Spleen (tissue), 11 donors: Measurements from ENCODE around the gene HDAC4. TPM values are rescaled to one million over a fixed set of nuclear protein-coding genes. Genes with fewer than 3 reads are reported as not detected.

Experiments
- DNase-seq: peaks from one replicate; pipeline ENCODE4 v3.0.0-alpha.2; 2020
- H3K27ac ChIP-seq, 8 donors: fragments of 200-600 bp; sonication (generic) in 7 of 8; 1 replicate in 4 of 8; 2 replicates in 4 of 8; pipeline versions ENCODE4 v1.5.0 to v1.8.0; 2016 to 2021; ENCODE audit warnings: inconsistent platforms in 4 of 8, mild to moderate bottlenecking in 4 of 8, moderate library complexity in 1 of 8
- H3K27me3 ChIP-seq, 7 donors: fragments of 200-600 bp; sonication (generic) in 6 of 7; replicated peaks in 1 of 7; 1 replicate in 4 of 7; 2 replicates in 3 of 7; pipeline versions ENCODE4 v1.5.0 to v1.8.0; 2016 to 2021; ENCODE audit warnings: inconsistent platforms in 3 of 7, mild to moderate bottlenecking in 1 of 7
- H3K36me3 ChIP-seq, 6 donors: fragments of 200-600 bp; sonication (generic) in 5 of 6; 1 replicate in 4 of 6; 2 replicates in 2 of 6; pipeline versions ENCODE4 v1.5.0 to v1.8.0; 2016 to 2021; ENCODE audit warnings: inconsistent platforms in 2 of 6
- H3K4me1 ChIP-seq, 6 donors: fragments of 200-600 bp; sonication (generic) in 5 of 6; 1 replicate in 3 of 6; 2 replicates in 3 of 6; pipeline versions ENCODE4 v1.5.0 to v1.8.0; 2016 to 2021; ENCODE audit warnings: inconsistent platforms in 3 of 6
- H3K4me3 ChIP-seq, 8 donors: fragments of 200-600 bp; sonication (generic) in 7 of 8; 1 replicate in 4 of 8; 2 replicates in 4 of 8; pipeline versions ENCODE4 v1.5.0 to v1.8.0; 2016 to 2021; ENCODE audit warnings: inconsistent platforms in 4 of 8, mild to moderate bottlenecking in 4 of 8, moderate library complexity in 2 of 8
- H3K9me3 ChIP-seq, 8 donors: fragments of 200-600 bp; sonication (generic) in 7 of 8; 1 replicate in 4 of 8; 2 replicates in 4 of 8; pipeline versions ENCODE4 v1.5.0 to v1.8.0; 2016 to 2021; ENCODE audit warnings: inconsistent platforms in 4 of 8
- POLR2A ChIP-seq, 3 donors: fragments of 450-650 bp; IDR thresholded peaks; one replicate each; pipeline ENCODE4 v1.5.1; 2017; ENCODE audit warnings: antibody characterized with exemption in 3 of 3, mild to moderate bottlenecking in 1 of 3
- POLR2AphosphoS5 ChIP-seq, 3 donors: sonication (generic); formaldehyde crosslinking; IDR thresholded peaks; one replicate each; pipeline ENCODE4 v1.5.1; 2017; ENCODE audit warnings: antibody characterized with exemption in 3 of 3
- WGBS, 5 donors: extraction: QIAGEN DNeasy Blood & Tissue Kit in 3 of 5; methylation state at CpG; one replicate each; pipeline versions ENCODE4 v1.1.5 to v1.1.7; 2013 to 2018; 5-methylcytosine and 5-hydroxymethylcytosine counted together
- intact Hi-C: fragments of 100-400 bp; cut with DNase I; formaldehyde crosslinking; loops from one replicate; pipeline ENCODE4 v1.15.0; 2023; ENCODE audit warnings: low total_unique reads
- polyA plus RNA-seq, 3 donors: library from polyadenylated mRNA; stranded (reverse); fragments of 200-250 nt; gene quantifications; one replicate each; pipeline ENCODE4 v1.2.1, GENCODE V29; 2013
- total RNA-seq, 7 donors: library from RNA; depleted of rRNA in 3 of 7; stranded (reverse); fragments of >200 nt in 3 of 7; fragmentation: NEBNext Ultra II Directional in 4 of 7; extraction: Animal tissue kit (Norgen Biotek cat#: 25700) in 4 of 7; gene quantifications; one replicate each; pipeline versions ENCODE4 v1.1.0 to v1.2.1, GENCODE V29; 2016 to 2021
- TF ChIP-seq, protein P1 (sequence below), 11 experiments: fragments of 200-600 bp in 7 of 11; fragments of 450-650 bp in 4 of 11; sonication (generic) in 4 of 11; IDR thresholded peaks in 8 of 11; conservative IDR thresholded peaks in 3 of 11; 1 replicate in 7 of 11; 2 replicates in 4 of 11; pipeline versions ENCODE4 v1.4.0 to v1.8.0; 2016 to 2021; ENCODE audit warnings: antibody characterized with exemption in 11 of 11, inconsistent platforms in 4 of 11, mild to moderate bottlenecking in 1 of 11
- donor health status: healthy with polysubstance abuse.
- donor health status: DM: no; HTN: no; CAD: no; lungs with moderate emphysema.
- donor health status: DM: no; HTN: no; CAD: no.
- donor health status: Bipolar disorder and iron deficiency.
- donor health status: healthy.
- donor health status: DM: no; HTN: no; CAD: no.
- donor health status: DM: yes; HTN: yes; CAD: no.

HDAC4 gene
- total and polyA plus RNA-seq, 10 donors, result 3.2 to 122 (median 69.5) TPM

DNA sequence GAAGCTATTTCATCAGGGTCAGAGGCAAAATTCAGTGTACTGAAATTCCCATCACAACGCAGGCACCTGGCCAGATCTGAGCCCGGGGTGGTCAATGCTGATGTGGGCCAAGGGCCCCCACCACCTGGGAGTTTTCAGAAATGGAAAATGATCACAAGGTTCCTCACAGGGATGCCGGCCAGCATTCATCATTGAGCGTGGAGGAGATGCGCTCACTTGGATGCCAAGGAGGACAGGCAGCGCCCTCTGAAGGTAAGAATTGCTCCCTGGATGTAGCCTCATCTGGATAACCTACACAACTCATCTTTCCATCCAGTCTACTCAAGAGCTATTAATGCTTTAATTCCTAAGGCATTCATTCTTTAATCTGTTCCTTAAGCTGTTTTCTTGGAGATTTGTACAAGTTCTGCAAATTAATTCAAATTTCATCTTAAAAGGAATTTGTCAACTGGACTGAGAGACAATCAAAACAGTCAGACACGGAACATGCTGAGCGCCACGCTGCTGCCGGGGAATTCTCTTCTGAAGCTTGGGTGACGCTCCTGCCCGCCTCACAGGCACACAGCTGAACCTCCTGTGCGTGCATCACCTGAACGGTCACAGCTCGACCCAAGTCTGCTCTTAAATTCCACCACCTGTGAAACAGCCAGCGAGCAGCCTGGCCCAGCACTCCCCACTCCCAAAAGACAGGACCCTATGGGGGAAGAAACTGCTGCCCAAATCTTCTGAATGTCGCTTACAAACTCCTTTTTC, 206.7 kb downstream of the HDAC4 start:
- H3K27me3 ChIP-seq, result no peaks in the 10 kb centered on the region
- no peak overlapping the region for H3K4me3 ChIP-seq
- WGBS, 5 donors, result 88 to 94% (median 90%) methylated on average over 17 of the region's 17 CpGs
- H3K36me3 ChIP-seq, result peaks cover 0 to 67% (median 25%) of the 10 kb centered on the region in 6 donors
- no peak for TF ChIP-seq POLR2AphosphoS5 (IDR thresholded peaks at IDR 0.05)
- TF ChIP-seq POLR2A (IDR thresholded peaks at IDR 0.05), result no peak
- TF ChIP-seq, protein P1, sequence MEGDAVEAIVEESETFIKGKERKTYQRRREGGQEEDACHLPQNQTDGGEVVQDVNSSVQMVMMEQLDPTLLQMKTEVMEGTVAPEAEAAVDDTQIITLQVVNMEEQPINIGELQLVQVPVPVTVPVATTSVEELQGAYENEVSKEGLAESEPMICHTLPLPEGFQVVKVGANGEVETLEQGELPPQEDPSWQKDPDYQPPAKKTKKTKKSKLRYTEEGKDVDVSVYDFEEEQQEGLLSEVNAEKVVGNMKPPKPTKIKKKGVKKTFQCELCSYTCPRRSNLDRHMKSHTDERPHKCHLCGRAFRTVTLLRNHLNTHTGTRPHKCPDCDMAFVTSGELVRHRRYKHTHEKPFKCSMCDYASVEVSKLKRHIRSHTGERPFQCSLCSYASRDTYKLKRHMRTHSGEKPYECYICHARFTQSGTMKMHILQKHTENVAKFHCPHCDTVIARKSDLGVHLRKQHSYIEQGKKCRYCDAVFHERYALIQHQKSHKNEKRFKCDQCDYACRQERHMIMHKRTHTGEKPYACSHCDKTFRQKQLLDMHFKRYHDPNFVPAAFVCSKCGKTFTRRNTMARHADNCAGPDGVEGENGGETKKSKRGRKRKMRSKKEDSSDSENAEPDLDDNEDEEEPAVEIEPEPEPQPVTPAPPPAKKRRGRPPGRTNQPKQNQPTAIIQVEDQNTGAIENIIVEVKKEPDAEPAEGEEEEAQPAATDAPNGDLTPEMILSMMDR (IDR thresholded peaks at IDR 0.05 in 8 of 11, conservative IDR thresholded peaks at IDR 0.05 in 3 of 11), result no peak
- peaks cover 0 to 8% (median 5%) of the 10 kb centered on the region in 8 donors for H3K9me3 ChIP-seq
- H3K4me1 ChIP-seq, result peaks cover 0 to 16% (median 2%) of the 10 kb centered on the region in 6 donors
- H3K27ac ChIP-seq, result no peak overlapping the region
- DNase-seq, result no peak
- intact Hi-C loops, result no loop called here

GRCh38 chr2:239193401-239193811, 207.4 kb downstream of the HDAC4 start:
- intact Hi-C loops, result no loop called here
- Histone ChIP-seq H3K27me3 (no peaks in the 10 kb centered on the region), H3K4me1 (peaks cover 0 to 16% (median 2%) of the 10 kb centered on the region in 6 donors), H3K27ac (no peak overlapping the region), H3K36me3 (peaks cover 6 to 70% (median 32%) of the 10 kb centered on the region in 6 donors), H3K4me3 (no peak overlapping the region), H3K9me3 (peaks cover 0 to 15% (median 12%) of the 10 kb centered on the region in 8 donors)
- 79 to 90% (median 86%) methylated on average over 7 to 12 of the region's 12 CpGs for WGBS, 5 donors
- no peak for DNase-seq
- TF ChIP-seq POLR2A (IDR thresholded peaks at IDR 0.05) (no peak), POLR2AphosphoS5 (IDR thresholded peaks at IDR 0.05) (peak in 1 of 3 donors; percentile 37)
- TF ChIP-seq, protein P1 (IDR thresholded peaks at IDR 0.05 in 8 of 11, conservative IDR thresholded peaks at IDR 0.05 in 3 of 11), result no peak

- intact Hi-C loops, result no loop called here
- no peak overlapping the region for H3K27ac ChIP-seq
- TF ChIP-seq POLR2A (IDR thresholded peaks at IDR 0.05), result no peak
- WGBS, 5 donors, result 85 to 94% (median 92%) methylated on average over 8 of the region's 8 CpGs
- H3K9me3 ChIP-seq, result peaks cover 0 to 17% (median 14%) of the 10 kb centered on the region in 8 donors
- no peak overlapping the region for H3K4me3 ChIP-seq
- H3K27me3 ChIP-seq, result no peaks in the 10 kb centered on the region
- H3K4me1 ChIP-seq, result peaks cover 0 to 16% (median 2%) of the 10 kb centered on the region in 6 donors
- DNase-seq, result no peak
- H3K36me3 ChIP-seq, result peaks cover 6 to 70% (median 34%) of the 10 kb centered on the region in 6 donors
These were observed 207.8 kb downstream of the HDAC4 start for GRCh38 chr2:239192975-239193374.

- peaks cover 0 to 17% (median 14%) of the 10 kb centered on the region in 8 donors for H3K9me3 ChIP-seq
- peak; percentile 69 for DNase-seq
- no peak overlapping the region for H3K27ac ChIP-seq
- TF ChIP-seq POLR2AphosphoS5 (IDR thresholded peaks at IDR 0.05) (no peak), POLR2A (IDR thresholded peaks at IDR 0.05) (no peak)
- TF ChIP-seq, protein P1 (IDR thresholded peaks at IDR 0.05 in 8 of 11, conservative IDR thresholded peaks at IDR 0.05 in 3 of 11), result no peak
- WGBS, 5 donors, result 60 to 82% (median 68%) methylated on average over 17 of the region's 17 CpGs
- peaks cover 0 to 16% (median 2%) of the 10 kb centered on the region in 6 donors for H3K4me1 ChIP-seq
- intact Hi-C loops, result no loop called here
- no peak overlapping the region for H3K4me3 ChIP-seq
- H3K27me3 ChIP-seq, result no peaks in the 10 kb centered on the region
- H3K36me3 ChIP-seq, result peaks cover 6 to 70% (median 38%) of the 10 kb centered on the region in 6 donors
These were observed 208.4 kb downstream of the HDAC4 start for GRCh38 chr2:239192456-239192855.
